Brain microvascular endothelial cell (primary cell): Measurements from ENCODE around the gene SH3RF3.

Source experiments
- DNase-seq: peaks from one replicate; pipeline ENCODE4 v3.0.0-alpha.2; 2020
- H3K27ac ChIP-seq: fragments of 250-450 bp; sonication (Bioruptor Pico); 2 replicates; pipeline ENCODE4 v1.5.1; 2020; ENCODE audit warnings: mild to moderate bottlenecking, moderate library complexity
- H3K27me3 ChIP-seq: fragments of 250-450 bp; sonication (Bioruptor Pico); replicated peaks from 2 replicates; pipeline ENCODE4 v1.5.1; 2020; ENCODE audit warnings: mild to moderate bottlenecking
- H3K36me3 ChIP-seq: fragments of 250-450 bp; sonication (Bioruptor Pico); replicated peaks from 2 replicates; pipeline ENCODE4 v1.5.1; 2020; ENCODE audit warnings: mild to moderate bottlenecking
- H3K4me3 ChIP-seq: 2 replicates; pipeline ENCODE4 v1.5.1; 2011; ENCODE audit warnings: low read depth, mild to moderate bottlenecking, control low read depth, low read length, moderate library complexity
- CTCF ChIP-seq: IDR thresholded peaks from 2 replicates; pipeline ENCODE4 v1.5.1; 2011; ENCODE audit warnings: low read depth, mild to moderate bottlenecking, moderate library complexity, low read length, control low read depth, inconsistent platforms; ENCODE audit errors: missing control alignments
- in situ Hi-C: cut with HindIII; loops from 2 replicates; pipeline ENCODE4 v1.10.0; 2017; ENCODE audit warnings: low sequenced_read_pairs, low pct_ligation_motif_present

The SH3RF3 gene

DNA sequence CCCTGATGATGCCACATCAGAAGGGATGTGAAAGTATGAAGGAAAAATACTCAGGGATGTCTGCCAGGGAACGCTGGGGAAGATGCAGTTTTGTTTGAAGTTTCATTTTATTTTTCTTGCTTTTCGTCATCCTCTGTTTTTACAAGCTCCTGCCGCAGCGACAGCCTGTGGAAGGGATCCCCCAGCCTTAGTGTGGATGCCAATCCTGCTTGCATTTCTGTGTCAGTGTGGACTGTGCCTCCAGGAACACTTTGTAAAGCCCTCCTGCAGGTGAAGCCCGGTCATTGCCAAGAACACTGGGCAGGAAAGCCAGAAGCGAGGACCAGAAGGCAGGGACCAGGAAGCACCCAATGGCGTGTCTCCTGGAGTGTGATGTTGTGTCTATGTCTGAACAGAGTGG lies 250.5 kb downstream of the SH3RF3 start:
- Histone ChIP-seq H3K27me3 (no peaks in the 10 kb centered on the region), H3K4me3 (no peak overlapping the region), H3K27ac (no peak overlapping the region), H3K36me3 (no peaks in the 10 kb centered on the region)
- no peak for DNase-seq
- no peak for TF ChIP-seq CTCF
- in situ Hi-C loops = no loop called here

DNA sequence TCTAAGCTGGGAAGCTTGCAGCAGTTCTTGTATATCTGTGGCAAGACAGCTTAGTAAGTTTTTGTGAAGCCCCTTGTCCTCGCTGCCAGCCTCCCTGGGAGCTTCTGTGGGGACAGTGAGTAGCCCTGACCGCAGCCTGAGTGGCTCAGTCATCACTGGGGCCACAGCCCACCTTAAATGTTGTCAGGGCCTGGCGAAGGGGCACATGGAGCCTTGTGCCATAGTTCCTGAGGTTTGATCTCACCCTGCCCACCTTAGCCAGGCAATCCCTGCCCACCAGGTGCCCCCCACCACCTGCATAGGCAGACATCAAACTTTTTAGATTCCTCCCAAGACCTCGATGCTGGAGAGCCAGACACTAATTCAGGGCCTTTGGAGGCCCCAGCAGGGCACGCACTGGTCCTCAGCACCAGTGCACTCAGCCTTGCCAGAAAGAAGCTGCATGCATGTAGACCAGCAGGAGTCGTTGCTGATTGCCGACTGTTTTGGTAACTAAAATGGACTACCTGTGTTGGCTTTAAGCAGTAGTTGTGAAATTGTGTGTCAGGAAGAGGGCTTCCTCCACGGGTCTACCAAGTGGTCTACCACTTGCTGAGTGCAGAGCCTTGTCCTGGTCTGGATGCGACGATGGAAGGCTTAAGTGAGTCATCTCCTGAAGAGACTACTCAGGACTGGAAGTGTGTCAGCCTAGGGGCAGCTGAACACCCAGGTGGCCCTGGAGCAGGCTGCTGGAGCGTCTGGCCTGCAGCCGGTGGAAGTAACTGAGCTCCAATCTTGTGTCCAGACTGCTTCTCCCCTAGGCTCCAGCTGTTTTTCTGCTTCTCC lies 251.7 kb downstream of the SH3RF3 start:
- no peak for DNase-seq
- no peak for TF ChIP-seq CTCF
- in situ Hi-C loops = no loop called here

GRCh38 chr2:109381327-109381820 lies 252.4 kb downstream of the SH3RF3 start:
- Histone ChIP-seq H3K27me3 (no peaks in the 10 kb centered on the region), H3K4me3 (no peak overlapping the region), H3K36me3 (no peaks in the 10 kb centered on the region), H3K27ac (no peak overlapping the region)
- in situ Hi-C loops = no loop called here
- DNase-seq = no peak
- no peak for TF ChIP-seq CTCF

More for the DNA sequence above, 251.7 kb downstream of the SH3RF3 start:
- Histone ChIP-seq H3K27me3 (no peaks in the 10 kb centered on the region), H3K27ac (no peak overlapping the region), H3K4me3 (no peak overlapping the region), H3K36me3 (no peaks in the 10 kb centered on the region)

DNA sequence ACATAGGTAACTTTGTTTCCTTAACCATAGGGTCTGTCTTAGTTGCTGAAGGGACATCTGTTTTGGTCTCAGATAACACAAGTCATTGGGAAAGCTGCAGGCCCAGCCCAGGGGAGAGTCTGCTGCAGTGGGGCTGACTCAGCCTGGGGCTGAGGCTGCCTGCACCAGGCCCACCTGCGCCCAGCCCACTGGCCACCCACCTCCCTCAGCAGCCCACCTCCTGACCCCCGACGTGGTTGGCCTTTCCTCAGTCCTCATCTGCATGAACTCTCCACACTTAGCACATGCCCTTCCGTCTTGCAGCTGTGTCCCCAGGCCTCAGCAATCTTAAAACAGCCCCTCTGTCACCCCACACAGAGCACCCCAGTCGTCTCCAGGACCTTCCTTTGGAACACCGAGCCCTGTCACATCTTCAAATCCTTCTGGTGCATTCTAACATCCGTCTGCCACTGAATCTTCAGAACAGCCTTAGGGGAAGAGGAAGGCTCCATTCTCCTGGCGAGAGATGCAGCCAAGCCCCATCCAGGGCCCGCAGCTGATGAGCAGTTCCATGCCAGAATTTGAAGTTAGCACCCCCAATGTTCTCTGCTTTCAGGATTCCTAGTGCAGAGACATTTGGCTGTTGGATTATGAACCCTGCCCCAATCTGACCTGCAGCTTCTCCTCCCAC lies 253.4 kb downstream of the SH3RF3 start:
- Histone ChIP-seq H3K27me3 (no peaks in the 10 kb centered on the region), H3K27ac (no peak overlapping the region), H3K36me3 (no peaks in the 10 kb centered on the region), H3K4me3 (no peak overlapping the region)
- no peak for TF ChIP-seq CTCF
- in situ Hi-C loops = no loop called here
- DNase-seq = no peak

GRCh38 chr2:109382951-109383350 lies 253.9 kb downstream of the SH3RF3 start:
- TF ChIP-seq CTCF = no peak
- in situ Hi-C loops = no loop called here
- Histone ChIP-seq H3K27me3 (no peaks in the 10 kb centered on the region), H3K27ac (no peak overlapping the region), H3K36me3 (no peaks in the 10 kb centered on the region), H3K4me3 (no peak overlapping the region)
- DNase-seq = peak; percentile 38
